Jurkat, Clone E6-1 (cell line): ENCODE measurements around the gene CLDN2.
"Not testable (repeated sequence)": the region's sequence is repeated elsewhere in the genome, so short reads cannot be mapped to it uniquely, and the experiment has no call there.

Experiments
- DNase-seq: peaks from one replicate; pipeline ENCODE4 v3.0.0-alpha.2; 2011; ENCODE audit warnings: low read depth, low spot score
- H3K4me3 ChIP-seq: 2 replicates; pipeline ENCODE4 v1.5.1; 2011; ENCODE audit warnings: mild to moderate bottlenecking, low read length, control low read depth, moderate library complexity

The CLDN2 gene

DNA sequence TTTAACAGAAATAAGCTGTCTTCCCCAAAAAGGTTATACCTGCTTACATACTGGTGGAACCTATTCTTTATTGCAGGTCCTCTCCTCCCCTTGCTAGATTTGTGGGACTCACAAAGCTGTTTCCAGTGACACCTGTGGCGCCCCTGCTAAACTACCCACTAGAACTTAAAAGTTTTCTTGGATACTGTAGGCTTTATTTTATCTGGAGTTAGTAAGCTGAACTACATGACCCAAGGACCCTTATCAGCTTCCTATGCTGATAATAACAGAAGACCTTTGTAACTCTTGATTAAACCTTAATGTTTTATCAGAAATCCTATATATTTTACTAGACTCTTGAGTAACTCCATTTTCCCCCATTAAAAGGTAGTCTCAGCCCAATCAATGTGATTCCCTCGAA, 32.3 kb downstream of the CLDN2 start:
- H3K4me3 ChIP-seq: no peak overlapping the region
- DNase-seq: no peak

DNA sequence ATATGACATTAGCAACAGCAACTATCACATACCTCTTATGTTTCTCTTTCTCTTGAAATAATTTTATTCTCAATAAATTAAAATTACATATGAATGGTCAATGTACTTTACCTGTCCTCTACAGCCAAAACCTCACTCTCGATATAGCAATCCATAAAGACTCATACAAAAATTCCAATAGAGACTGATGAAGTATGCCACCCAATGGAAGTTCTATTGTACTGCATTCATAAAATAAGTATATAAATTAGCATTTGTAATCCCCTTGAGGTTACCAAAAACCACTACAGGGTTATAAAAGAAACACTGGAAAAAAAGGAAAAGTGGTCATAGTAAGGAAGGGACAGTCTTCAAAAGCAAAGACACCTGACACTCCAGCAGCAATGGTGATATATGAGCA, 32.8 kb downstream of the CLDN2 start:
- DNase-seq: peak; percentile 8
- H3K4me3 ChIP-seq: no peak overlapping the region

DNA sequence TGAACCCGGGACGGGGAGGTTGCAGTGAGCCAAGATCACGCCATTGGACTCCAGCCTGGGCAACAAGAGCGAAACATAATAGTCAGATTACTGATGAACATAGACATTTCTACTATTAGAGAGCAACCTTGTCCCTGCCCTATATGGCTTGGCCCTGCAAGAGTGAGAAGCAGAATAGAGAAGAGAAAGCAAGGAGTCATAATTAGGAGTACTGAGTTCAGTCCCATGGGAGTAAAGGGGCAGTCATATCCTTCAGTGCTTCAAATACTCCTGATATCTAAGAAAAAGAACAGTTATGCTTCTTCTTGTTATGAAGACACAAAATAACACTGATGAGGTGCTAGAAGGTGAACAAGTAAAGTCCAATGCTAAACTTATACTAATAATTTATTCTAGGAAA, 33.8 kb downstream of the CLDN2 start:
- no peak overlapping the region for H3K4me3 ChIP-seq
- DNase-seq: no peak

DNA sequence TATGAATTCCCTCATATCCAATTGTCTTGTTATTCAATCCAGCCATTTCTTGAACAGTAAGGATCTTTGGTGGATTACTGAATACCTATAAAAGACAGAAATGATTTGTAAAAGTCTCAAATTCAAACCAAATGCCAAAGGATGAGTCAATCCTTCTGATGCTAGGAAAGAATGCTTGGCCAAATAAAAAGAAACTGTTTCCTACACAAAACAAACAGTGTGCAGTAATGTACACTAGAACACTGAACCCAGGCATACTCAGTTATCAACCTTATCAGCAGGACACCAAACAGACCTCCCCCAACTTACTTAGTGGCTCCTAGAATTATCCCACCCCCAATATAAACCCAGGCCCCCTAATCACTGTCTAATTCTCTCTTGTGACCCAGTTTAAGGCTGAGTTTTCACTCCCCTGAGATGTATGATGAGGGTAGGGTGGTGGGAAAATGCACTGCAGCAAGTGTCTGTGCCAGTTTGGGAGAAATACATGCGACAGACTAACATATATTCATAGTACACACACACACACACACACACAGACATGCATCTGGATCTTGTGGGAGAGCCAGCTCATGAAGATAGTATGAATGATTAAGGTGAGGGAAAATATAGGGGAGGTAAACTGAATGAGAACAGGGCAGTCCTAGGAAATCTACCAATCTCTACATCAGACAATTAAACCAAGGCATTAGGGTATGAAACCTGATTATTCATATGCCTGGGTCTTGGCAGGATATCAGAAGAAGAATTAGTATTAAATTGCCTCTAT, 35.0 kb downstream of the CLDN2 start:
- no peak for DNase-seq
- H3K4me3 ChIP-seq: no peak overlapping the region

DNA sequence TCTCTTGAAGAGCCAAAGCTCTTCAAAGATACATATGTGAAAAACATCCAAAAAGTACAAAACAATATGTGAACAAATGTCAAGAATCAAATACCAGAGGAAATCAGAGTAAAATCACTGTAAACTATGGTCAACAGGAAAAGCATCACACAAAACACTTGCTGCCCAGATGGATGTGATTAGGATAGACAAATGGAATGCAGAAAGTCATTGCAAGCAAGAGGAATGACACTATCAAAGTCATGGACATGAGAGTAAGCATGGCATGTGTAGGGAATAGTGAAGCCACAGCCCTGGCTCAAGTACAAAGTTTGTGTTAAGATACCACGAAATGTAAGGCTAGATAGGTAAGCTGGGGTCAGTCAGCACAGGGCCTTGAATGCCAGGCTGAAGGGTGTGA, 37.7 kb downstream of the CLDN2 start:
- DNase-seq: no peak
- H3K4me3 ChIP-seq: no peak overlapping the region

DNA sequence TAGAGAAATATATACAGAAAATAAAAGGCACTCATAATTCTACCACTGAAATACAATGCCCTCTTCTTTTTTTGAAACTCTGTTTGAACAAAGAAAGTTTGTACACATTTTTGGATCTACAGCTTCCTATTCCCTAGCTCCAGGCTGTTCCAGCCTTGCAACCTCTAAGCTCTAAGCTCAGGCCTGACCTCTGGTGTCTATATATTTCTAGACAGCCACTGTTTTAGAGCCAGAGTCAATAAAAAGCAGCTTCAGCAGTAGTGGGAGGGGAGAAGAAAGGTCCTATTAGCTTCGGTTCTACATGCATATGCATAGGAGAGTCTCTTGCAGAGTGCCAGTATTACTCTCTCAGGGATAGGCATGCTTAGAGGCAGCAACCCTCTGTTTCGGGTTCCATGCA, 39.7 kb downstream of the CLDN2 start:
- no peak overlapping the region for H3K4me3 ChIP-seq
- no peak for DNase-seq

DNA sequence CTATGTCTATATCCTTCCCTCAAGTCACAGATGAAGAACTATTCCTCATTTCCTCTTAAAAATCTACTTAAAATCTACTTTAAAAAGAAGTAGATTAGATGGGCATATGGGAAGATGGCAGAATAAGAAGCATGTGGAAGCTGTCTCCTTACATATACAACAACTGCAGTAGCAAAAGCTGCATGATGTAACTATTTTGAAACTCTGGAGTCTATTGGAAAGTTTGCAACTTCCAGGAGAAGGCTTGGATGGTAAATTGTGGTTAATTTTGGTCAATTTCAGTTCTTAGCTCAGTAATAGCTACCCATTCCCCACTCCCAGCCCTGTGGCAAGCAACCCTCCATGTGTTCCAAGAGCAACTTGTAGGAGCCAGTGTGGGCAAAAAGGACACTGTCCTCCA, 42.9 kb downstream of the CLDN2 start:
- H3K4me3 ChIP-seq: no peak overlapping the region

DNA sequence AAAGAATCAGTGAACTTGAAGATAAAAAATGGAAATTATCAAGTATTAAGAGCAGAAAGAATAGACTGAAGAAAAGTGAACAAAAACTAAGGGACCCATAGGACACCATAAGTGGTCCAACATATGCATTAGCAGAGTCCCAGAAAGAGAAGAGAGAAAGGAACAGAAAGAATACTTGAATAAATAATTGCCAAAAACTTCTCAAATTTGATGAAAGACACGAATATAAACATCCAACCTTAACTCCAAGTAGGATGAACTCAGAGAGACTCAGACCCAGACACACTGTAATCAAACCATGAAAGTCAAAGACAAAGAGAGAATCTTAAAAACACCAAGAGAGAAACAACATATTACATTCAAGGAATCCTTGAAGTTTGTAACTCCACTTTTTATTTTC, 44.1 kb downstream of the CLDN2 start:
- no peak for DNase-seq
- H3K4me3 ChIP-seq: no peak overlapping the region

More for the DNA sequence above, 42.9 kb downstream of the CLDN2 start:
- DNase-seq: no peak

DNA sequence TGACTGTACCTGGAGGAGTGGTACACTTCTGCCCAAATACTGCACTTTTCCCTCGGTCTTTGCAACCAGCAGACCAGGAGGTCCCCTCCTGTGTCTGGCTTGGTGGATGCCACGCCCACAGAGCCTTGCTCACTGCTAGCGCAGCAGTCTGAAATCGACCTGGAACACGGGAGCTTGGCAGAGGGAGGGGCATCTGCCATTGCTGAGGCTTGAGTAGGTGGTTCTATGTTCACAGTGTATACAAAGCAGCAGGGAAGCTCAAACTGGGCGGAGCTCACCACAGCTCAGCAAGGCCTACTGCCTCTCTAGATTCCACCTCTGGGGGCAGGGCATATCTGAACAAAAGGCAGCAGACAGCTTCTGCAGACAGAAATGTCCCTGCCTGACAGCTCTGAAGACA, 46.3 kb downstream of the CLDN2 start:
- peak; percentile 3 for DNase-seq
- not testable (repeated sequence) for H3K4me3 ChIP-seq

DNA sequence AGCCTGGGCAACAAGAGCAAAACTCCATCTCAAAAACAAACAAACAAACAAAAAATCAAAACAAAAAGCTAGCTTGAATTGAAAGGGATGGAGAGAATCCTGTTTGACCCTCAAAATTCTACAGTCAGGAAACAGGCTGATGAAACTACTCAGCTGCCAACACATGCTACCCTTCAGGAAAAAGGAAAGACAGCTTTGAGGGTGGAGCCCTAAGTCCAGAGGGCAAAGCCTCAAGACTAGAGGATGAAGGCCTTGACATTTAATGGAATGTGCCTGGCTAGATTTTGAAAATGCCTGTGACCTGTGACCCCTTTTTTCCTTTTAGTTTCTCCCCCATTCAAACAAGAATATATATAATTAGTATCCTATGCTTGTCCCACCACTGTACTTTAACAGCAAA, 52.7 kb downstream of the CLDN2 start:
- no peak for DNase-seq
- no peak overlapping the region for H3K4me3 ChIP-seq

DNA sequence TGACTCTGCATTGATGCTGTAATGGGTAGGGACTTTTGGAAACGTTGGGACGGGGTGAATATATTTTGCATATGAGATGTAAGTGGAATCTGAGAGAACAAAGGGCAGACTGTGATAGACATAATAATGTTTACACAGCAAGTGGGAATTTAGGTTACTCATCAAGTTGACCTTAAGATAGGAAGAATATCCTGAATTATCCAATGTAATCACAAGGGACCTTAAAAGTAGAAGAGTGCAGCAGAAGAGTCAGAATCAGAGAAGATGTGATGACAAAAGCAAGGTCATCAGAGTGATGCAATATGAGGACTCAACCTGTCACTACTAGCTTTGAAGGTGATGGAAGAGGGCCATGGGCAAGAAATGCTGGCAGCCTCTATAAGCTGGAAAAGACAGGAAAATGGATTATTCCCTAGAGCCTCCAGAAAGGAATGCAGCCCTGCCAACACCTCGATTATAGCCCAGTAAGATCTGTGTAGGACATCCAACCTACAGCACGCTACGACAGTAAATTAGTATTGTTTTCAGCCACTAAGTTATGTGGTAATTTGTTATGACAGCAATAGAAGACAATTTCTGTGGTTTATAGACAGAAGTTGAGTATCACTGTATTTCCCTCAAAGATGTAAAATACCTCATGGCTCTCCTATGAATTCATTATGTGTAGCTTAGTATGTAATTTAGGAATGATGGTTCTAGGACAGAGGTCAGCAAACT, 53.4 kb downstream of the CLDN2 start:
- no peak for DNase-seq
- H3K4me3 ChIP-seq: no peak overlapping the region

DNA sequence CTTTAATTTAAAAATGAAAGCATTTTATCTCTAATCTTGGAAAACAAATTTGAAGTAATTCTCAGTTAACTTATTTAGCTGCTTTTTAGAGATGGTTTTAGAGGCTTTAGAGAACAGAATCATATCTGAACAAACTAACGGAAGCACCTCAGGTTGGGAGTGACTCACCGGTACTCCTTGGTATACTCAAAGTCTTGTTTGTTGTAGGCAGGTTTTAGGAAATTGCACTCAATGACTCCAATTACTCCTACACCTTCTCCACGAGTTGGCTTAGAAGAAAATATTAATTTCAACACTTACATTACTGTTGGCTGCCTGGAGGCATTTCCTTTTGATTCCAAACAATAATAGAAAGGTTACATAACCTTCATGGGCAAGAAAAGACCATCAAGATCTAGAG, 56.2 kb downstream of the CLDN2 start:
- DNase-seq: no peak
- no peak overlapping the region for H3K4me3 ChIP-seq
